HG03064 (cell line): Measurements from ENCODE around the gene ANO1.

Experiments used
- ATAC-seq: cut with Tn5 transposase; IDR thresholded peaks from one replicate; pipeline ENCODE4 v1.9.1; 2021; ENCODE audit warnings: low read depth; ENCODE audit not compliant: unreplicated experiment

ANO1 gene

DNA sequence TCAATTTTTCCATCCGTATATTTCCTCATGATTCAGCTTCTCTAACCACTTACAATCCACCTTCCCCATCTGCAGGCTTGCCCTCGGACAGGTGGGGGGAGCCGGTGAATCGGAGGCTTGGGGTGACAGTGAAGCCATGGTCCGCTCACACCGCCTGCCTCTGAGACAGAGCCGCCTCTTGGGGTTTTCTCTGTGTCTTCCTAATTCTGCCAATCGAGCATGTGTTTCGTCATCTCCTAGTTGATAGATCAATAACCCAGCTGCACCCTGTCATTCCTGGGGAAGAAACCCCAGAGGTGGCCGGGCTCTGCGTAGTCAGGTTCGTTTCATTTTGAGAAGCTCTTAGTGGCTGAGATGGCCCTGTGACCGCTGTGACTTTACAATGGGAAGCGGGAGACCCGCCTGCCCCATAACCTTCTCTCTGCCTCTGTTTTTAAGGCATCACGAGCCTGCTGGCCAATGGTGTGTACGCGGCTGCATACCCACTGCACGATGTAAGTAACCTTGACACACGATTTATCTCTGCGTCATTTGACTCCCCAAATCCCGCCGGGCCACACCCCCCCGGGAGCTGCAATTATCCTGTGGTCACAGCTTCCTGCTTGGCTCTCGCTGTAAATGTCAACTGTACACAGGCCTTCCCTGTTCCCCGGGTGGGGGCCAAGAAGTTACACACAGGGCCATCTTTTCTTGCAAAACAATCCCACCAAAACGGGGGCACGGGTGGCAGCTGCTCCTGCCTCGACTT lies 33.3 kb downstream of the ANO1 start:
- no peak for ATAC-seq

DNA sequence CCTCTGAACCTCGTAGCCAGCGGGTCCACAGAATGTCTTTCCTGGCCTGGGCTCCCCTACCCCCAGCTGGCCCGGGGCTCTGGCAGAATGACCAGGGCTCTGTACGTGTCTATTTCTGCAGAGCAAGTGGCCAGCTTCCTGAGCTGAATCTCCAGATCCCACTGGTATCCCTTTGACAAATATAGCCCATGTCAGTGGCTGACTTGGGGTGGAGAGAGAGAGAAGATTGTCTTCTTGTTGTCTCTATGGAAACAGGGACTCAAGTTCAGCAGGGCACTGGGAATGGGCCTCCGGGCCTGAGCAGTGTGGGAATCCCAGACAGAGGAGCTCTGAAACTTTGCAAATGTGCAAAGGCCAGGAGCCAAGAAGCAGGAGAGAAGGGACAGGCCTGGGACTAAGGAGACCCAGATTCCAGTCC lies 33.9 kb downstream of the ANO1 start:
- ATAC-seq: no peak

DNA sequence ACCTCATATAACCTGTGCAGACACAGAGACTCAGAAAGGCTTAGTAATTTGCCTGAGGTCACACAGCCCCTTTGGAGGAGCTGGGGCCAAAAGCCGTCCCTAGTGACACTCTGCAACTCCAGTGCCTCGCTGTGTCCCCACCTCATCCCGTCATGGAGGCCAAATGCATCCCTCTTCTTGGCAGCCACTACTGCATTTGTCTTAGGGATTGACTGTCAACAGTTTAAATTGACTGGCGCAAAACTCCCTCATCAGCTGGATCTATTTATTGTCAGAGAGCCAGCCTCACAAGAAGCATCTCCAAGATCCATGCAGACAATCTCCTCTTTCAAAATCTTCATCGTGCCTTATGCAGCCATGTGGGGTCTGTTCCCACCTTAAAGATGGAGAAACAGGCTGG lies 35.7 kb downstream of the ANO1 start:
- no peak for ATAC-seq

- no peak for ATAC-seq
Measured at GRCh38 chr11:70115778-70116177, 37.7 kb downstream of the ANO1 start.

GRCh38 chr11:70116386-70117065 lies 38.4 kb downstream of the ANO1 start:
- ATAC-seq: no peak

DNA sequence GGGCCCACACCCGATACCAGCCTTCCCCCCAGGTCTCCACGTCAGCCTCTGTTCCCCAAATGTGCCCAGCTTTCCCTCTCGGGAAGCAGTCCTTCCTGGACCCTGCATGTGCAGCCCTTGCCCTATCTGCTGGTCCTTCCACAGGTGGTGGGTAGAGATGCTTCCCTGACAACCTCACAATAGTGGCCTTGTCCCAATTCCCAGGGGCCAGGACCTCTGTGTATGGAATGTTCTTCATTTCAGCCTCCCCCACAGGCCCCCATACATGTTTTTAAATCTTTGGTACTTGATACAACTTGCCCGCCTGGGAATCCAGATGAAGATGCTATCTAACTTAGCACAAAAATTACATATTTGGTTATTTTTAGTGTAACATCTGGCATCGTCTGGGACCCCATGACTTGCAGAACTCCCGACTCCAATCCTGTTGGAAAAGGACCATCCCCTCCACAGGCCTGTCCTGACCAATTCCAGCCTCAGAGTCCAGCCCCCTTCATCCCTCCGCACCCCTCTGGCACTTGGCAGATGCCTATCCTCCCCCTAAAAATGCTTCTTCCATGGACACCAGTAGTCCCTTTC lies 39.5 kb downstream of the ANO1 start:
- ATAC-seq: no peak

GRCh38 chr11:70118642-70119041 lies 40.5 kb downstream of the ANO1 start:
- ATAC-seq: no peak

DNA sequence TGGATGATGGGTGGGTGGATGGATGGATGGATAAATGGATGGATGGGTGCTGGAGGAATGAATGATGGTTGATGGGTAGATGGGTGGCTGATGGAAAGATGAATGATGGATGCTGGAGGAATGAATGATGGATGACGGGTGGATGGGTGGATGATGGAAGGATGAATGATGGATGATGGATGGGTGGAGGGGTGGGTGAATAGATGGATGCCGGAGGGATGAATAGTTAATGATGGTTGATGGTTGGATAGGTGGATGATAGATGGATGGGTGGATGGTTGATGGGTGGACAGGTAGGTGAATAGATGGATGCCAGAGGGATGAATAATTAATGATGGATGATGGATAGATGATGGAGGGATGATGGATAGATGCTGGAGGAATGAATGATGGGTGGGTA lies 41.4 kb downstream of the ANO1 start:
- ATAC-seq: no peak

DNA sequence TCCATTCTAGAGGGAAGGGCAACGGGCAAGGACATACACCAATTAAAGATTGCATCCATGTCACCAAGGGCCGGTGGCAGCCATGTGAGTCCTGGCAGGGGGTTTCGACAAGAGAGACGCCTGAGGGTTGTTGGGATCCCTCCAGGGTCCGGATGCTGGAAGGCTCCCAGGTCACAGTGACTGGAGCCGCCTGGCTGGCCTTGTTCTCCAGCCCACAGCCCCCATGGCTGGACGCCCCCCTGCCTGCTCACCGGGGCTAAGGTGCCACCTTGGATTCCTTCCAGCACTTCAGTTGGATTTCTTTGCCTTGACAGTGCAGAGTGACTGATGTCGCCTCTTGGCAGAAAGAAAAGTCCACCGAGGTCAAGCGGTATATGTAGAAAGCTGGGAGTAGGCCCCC lies 42.6 kb downstream of the ANO1 start:
- ATAC-seq: no peak

DNA sequence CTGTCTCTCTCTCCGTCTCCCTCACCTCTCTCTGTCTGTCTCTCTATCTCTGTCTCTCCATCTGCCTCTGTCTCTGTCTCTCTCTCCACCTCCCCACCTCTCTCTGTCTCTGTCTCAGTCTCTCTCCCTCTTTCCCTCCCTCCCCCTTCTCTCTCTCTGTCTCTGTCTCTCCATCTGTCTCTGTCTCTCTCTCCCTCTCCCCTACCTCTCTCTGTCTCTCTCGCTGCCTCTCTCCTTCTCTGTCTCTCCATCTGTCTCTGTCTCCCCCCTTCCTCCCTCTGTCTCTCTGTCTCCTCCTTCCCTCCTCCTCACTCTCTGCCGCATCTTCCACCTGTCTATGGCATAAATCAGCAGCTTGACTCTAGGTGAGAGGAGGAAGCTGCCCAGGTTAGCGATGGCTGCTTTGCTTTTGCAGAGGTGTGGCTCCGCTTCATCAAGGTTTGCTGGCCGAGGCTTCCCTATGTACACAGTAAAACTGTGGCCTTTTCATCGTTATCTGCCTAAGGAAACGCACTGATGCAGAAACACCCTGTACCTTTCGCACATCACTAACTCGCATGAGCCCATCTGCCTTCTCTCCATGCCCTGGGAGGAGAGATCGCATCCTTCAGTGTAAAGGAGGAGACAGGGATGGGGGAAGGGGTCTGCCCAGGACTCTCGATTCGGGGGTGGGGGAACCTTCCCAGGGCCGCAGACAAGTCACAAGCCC lies 44.5 kb downstream of the ANO1 start:
- ATAC-seq: no peak

GRCh38 chr11:70123711-70124110 lies 45.6 kb downstream of the ANO1 start:
- no peak for ATAC-seq

DNA sequence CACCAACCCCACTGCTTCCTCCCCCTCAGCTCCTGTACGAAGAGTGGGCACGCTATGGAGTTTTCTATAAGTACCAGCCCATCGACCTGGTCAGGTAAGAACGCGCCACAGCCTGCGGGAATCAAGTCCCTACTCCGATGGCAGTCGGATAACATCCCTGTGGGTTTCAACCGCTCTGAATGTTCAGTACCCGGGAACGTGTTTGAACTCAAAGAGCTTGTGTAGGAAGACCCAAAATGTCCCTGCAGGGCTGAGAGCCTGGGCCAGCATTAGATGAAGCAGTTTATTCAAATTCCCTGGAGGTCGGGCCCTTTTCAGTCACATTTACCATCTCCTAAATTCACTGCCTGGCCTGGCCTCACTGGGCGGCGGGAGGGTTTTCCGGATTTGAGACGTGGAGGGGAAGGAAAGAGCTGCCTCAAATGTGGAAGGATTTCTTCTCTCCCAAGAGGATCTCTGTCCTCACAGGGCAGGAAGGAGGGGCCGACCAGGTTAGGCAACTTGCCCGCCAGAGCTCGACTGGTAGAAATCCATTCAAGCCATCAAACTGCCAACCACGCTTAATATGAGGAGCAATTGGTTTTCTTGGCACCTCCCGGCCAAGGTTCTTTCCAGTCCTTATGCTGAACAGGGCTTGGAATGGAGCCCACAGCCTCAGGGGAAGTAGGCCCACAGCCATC lies 46.3 kb downstream of the ANO1 start:
- ATAC-seq: no peak

DNA sequence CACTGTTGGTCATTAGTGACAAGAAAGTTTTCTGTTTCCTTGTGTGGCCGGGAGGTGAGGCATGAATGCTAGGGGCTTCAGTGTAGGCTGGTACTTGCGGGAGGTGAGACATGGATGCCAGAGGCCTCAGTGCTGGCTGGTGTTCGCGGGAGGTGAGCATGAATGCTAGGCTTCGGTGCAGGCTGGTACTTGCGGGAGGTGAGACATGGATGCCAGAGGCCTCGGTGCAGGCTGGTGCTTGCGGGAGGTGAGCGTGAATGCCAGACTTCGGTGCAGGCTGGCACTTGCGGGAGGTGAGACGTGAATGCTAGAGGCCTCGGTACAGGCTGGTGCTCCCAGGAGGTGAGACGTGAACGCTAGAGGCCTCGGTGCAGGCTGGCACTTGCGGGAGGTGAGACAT lies 48.4 kb downstream of the ANO1 start:
- ATAC-seq: no peak

GRCh38 chr11:70127653-70128434 lies 49.7 kb downstream of the ANO1 start:
- no peak for ATAC-seq

DNA sequence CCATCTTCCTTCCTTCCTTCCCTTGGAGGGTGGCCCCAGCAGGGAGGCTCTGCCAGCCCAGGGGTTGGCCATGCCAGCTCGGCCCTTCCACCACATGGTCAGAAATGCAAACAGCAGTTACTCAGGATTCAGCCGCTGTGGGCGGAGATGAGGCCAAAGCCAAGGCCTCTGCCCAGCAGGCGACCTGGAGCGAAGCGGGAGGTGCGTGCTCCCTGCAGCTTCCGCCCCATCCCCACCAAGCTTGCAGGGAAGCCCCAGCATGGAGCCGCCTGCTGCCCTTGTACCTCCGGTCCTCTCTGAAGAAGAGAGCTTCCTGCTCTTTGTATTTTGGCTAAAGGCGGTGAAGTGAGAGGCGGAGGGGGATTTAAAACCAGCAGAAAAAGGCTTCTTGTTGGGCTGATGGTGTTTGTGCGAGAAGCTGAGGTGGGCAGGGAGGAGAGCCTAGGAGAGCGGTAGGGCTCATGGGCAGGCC lies 50.4 kb downstream of the ANO1 start:
- no peak for ATAC-seq

DNA sequence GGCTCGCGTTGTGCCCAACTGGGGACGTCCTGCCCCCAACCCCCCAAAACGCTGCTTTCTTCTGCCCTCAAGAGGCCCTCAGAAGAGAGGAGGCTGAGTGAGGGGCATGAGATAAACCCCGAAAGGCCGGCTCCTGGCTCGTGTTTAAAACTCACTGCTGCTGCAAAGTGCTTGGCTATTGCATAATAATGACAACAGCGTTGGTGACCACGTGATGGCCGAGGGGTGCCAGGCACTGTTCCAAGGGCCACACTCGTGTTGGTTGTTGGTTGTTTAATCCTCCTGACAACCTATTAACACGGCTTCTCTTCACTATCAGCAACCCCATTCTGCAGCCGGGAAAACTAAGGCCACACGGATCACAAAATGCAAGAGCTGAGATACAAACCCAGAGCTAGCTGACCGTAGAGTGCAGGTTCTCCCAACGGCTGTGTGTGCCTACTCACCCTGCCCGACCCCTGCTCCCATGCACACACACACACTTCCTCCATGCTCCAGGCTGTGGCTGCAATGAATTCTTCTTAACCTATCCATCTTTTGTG lies 51.0 kb downstream of the ANO1 start:
- ATAC-seq: no peak

GRCh38 chr11:70130636-70131035 lies 52.5 kb downstream of the ANO1 start:
- no peak for ATAC-seq

DNA sequence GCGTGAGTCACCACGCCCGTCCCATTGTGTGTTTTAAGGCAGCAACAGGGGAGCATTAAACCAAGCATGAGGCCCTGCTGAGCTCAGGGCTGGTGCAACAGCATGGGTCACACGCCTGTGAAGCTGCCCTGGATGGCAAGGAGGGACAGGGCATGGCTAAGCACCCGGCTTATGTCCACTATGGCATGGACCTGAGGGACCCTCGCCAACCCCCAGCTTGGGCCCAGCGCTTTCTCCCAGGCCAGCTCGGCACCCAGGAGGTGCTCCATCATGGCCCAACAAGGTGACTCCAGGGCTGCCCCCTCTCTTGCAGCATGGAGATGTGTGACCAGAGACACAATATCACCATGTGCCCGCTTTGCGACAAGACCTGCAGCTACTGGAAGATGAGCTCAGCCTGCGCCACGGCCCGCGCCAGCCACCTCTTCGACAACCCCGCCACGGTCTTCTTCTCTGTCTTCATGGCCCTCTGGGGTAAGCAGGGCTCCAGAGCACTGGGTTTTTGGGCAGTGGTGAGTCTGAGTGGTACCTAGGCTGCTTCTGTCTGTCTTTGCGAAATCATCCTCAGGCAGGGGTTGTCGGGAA lies 53.6 kb downstream of the ANO1 start:
- no peak for ATAC-seq

GRCh38 chr11:70132641-70133040 lies 54.5 kb downstream of the ANO1 start:
- no peak for ATAC-seq
